SK-N-SH treated with all-trans-retinoic acid at 6 μM for 48 hours (cell line): ENCODE data around the gene ARF5.
"Not testable (repeated sequence)": the region's sequence is repeated elsewhere in the genome, so short reads cannot be mapped to it uniquely, and the experiment has no call there.

ENCODE experiments used
- ATAC-seq: fragments of 200-7000 bp; cut with Tn5 transposase; 3 replicates; pipeline ENCODE4 v1.9.1; 2020; ENCODE audit warnings: mild to moderate bottlenecking, moderate library complexity
- ARNTL ChIP-seq: fragments of 450-650 bp; formaldehyde crosslinking; IDR thresholded peaks from 2 replicates; pipeline ENCODE4 v1.5.0; 2020; ENCODE audit warnings: low read depth, mild to moderate bottlenecking, moderate library complexity, borderline replicate concordance
- BACH2 ChIP-seq: fragments of 250-450 bp; sonication (Bioruptor Pico); IDR thresholded peaks from 2 replicates; pipeline ENCODE4 v1.9.0; 2021; ENCODE audit warnings: mild to moderate bottlenecking, borderline replicate concordance
- CREB5 ChIP-seq: fragments of 250-450 bp; sonication (Bioruptor Pico); IDR thresholded peaks from 2 replicates; pipeline ENCODE4 v1.5.1; 2020; ENCODE audit warnings: low read depth, mild to moderate bottlenecking, moderate library complexity
- CSDC2 ChIP-seq: fragments of 250-450 bp; sonication (Bioruptor Pico); IDR thresholded peaks from 2 replicates; pipeline ENCODE4 v1.5.0; 2020; ENCODE audit warnings: mild to moderate bottlenecking, moderate library complexity
- ESRRG ChIP-seq: fragments of 250-450 bp; sonication (Bioruptor Pico); IDR thresholded peaks from 2 replicates; pipeline ENCODE4 v1.6.1; 2021; ENCODE audit warnings: mild to moderate bottlenecking
- GLIS3 ChIP-seq: fragments of 250-450 bp; sonication (Bioruptor Pico); IDR thresholded peaks from 2 replicates; pipeline ENCODE4 v1.5.0; 2020; ENCODE audit warnings: mild to moderate bottlenecking, moderate library complexity
- ISL1 ChIP-seq: fragments of 250-450 bp; sonication (Bioruptor Pico); IDR thresholded peaks from 2 replicates; pipeline ENCODE4 v2.1.2; 2022; ENCODE audit warnings: mild to moderate bottlenecking, moderate library complexity
- RARB ChIP-seq: fragments of 250-450 bp; sonication (Bioruptor Pico); IDR thresholded peaks from 2 replicates; pipeline ENCODE4 v1.8.0; 2021; ENCODE audit warnings: mild to moderate bottlenecking, moderate library complexity
- SNAI2 ChIP-seq: fragments of 250-450 bp; sonication (Bioruptor Pico); IDR thresholded peaks from 2 replicates; pipeline ENCODE4 v1.5.0; 2020; ENCODE audit warnings: mild to moderate bottlenecking, moderate library complexity
- TSHZ2 ChIP-seq: fragments of 250-450 bp; sonication (Bioruptor Pico); IDR thresholded peaks from 2 replicates; pipeline ENCODE4 v1.5.0; 2020; ENCODE audit warnings: mild to moderate bottlenecking, moderate library complexity
- ZC3H10 ChIP-seq: fragments of 250-450 bp; sonication (Bioruptor Pico); IDR thresholded peaks from 2 replicates; pipeline ENCODE4 v1.5.1; 2021; ENCODE audit warnings: mild to moderate bottlenecking, moderate library complexity
- ZFP3 ChIP-seq: fragments of 250-450 bp; sonication (Bioruptor Pico); IDR thresholded peaks from 2 replicates; pipeline ENCODE4 v1.5.0; 2020; ENCODE audit warnings: mild to moderate bottlenecking, moderate library complexity
- ZFP30 ChIP-seq: fragments of 450-650 bp; formaldehyde crosslinking; IDR thresholded peaks from 2 replicates; pipeline ENCODE4 v1.5.0; 2022; ENCODE audit warnings: mild to moderate bottlenecking, moderate library complexity
- ZNF565 ChIP-seq: fragments of 450-650 bp; formaldehyde crosslinking; conservative IDR thresholded peaks from 2 replicates; pipeline ENCODE4 v1.5.0; 2020; ENCODE audit warnings: low read depth, mild to moderate bottlenecking, moderate library complexity
- ZNF70 ChIP-seq: fragments of 450-650 bp; formaldehyde crosslinking; IDR thresholded peaks from 2 replicates; pipeline ENCODE4 v1.5.0; 2020; ENCODE audit warnings: mild to moderate bottlenecking, moderate library complexity
- ZNF8 ChIP-seq: fragments of 450-650 bp; formaldehyde crosslinking; IDR thresholded peaks from 2 replicates; pipeline ENCODE4 v1.5.0; 2020; ENCODE audit warnings: mild to moderate bottlenecking, moderate library complexity
- TF ChIP-seq, protein P1 (sequence below): fragments of 250-450 bp; sonication (Bioruptor Pico); IDR thresholded peaks from 2 replicates; pipeline ENCODE4 v1.8.0; 2020; ENCODE audit warnings: mild to moderate bottlenecking, moderate library complexity, borderline replicate concordance
- TF ChIP-seq, protein P2 (sequence below): fragments of 250-450 bp; sonication (Bioruptor Pico); IDR thresholded peaks from 2 replicates; pipeline ENCODE4 v1.5.1; 2021; ENCODE audit warnings: mild to moderate bottlenecking, moderate library complexity

ARF5 gene

DNA sequence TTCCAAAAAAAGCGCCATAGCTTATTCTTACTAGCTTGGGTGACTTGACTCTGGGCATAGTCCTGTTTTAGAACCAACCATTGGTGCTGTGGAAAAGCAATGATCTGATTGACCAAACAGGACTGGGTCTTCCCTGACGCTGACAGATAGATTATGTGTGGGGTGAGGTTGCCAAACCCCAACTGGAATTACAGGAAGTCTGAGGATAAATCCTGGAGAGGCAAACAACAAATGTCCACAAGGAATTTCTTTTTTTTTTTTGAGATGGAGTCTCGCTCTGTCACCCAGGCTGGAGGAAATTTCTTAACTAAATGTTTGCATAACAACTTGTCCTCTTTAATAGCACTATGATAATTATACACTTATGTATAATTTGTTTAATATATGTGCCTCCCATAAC is 22.0 kb upstream of the ARF5 start:
- TF ChIP-seq ZC3H10 (CRISPR knock-in tag) (no peak), RARB (CRISPR knock-in tag) (no peak), ZNF70 (CRISPR knock-in tag) (no peak), ZNF8 (CRISPR knock-in tag) (no peak), SNAI2 (no peak), TSHZ2 (no peak)
- TF ChIP-seq, protein P1, sequence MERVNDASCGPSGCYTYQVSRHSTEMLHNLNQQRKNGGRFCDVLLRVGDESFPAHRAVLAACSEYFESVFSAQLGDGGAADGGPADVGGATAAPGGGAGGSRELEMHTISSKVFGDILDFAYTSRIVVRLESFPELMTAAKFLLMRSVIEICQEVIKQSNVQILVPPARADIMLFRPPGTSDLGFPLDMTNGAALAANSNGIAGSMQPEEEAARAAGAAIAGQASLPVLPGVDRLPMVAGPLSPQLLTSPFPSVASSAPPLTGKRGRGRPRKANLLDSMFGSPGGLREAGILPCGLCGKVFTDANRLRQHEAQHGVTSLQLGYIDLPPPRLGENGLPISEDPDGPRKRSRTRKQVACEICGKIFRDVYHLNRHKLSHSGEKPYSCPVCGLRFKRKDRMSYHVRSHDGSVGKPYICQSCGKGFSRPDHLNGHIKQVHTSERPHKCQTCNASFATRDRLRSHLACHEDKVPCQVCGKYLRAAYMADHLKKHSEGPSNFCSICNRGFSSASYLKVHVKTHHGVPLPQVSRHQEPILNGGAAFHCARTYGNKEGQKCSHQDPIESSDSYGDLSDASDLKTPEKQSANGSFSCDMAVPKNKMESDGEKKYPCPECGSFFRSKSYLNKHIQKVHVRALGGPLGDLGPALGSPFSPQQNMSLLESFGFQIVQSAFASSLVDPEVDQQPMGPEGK (CRISPR knock-in tag), result no peak
- TF ChIP-seq, all 23 proteins: peak for 0
- no peak for ATAC-seq

- not testable (repeated sequence) for ATAC-seq
Observed at GRCh38 chr7:127568034-127568433, 20.2 kb upstream of the ARF5 start.

- TF ChIP-seq ZNF565 (no peak), GLIS3 (CRISPR knock-in tag) (no peak), ZNF8 (CRISPR knock-in tag) (no peak)
- TF ChIP-seq, protein P1 (CRISPR knock-in tag), result no peak
- ATAC-seq, result no peak
Observed at GRCh38 chr7:127571741-127572505, 16.3 kb upstream of the ARF5 start.

GRCh38 chr7:127578036-127578684 is 10.1 kb upstream of the ARF5 start:
- peak; percentile 67 for ATAC-seq
- TF ChIP-seq RARB (CRISPR knock-in tag) (no peak), ESRRG (CRISPR knock-in tag) (no peak), ISL1 (CRISPR knock-in tag) (no peak), ZFP3 (no peak), ZNF565 (no peak), CSDC2 (CRISPR knock-in tag) (no peak), CREB5 (no peak), ZFP30 (CRISPR knock-in tag) (no peak), ARNTL (CRISPR knock-in tag) (no peak), BACH2 (no peak), ZC3H10 (CRISPR knock-in tag) (no peak)
- TF ChIP-seq, protein P2, sequence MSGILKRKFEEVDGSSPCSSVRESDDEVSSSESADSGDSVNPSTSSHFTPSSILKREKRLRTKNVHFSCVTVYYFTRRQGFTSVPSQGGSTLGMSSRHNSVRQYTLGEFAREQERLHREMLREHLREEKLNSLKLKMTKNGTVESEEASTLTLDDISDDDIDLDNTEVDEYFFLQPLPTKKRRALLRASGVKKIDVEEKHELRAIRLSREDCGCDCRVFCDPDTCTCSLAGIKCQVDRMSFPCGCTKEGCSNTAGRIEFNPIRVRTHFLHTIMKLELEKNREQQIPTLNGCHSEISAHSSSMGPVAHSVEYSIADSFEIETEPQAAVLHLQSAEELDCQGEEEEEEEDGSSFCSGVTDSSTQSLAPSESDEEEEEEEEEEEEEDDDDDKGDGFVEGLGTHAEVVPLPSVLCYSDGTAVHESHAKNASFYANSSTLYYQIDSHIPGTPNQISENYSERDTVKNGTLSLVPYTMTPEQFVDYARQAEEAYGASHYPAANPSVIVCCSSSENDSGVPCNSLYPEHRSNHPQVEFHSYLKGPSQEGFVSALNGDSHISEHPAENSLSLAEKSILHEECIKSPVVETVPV (CRISPR knock-in tag), result no peak
